GM23248 (cell line): Measurements from ENCODE around the gene FAM193A.

Source experiments
- EZH2 ChIP-seq: fragments of 200-600 bp; sonication (generic); IDR thresholded peaks from 2 replicates; pipeline ENCODE4 v1.6.1; 2018; ENCODE audit warnings: antibody characterized with exemption, mild to moderate bottlenecking; ENCODE audit not compliant: insufficient read depth, poor library complexity, severe bottlenecking
- EZH2phosphoT487 ChIP-seq: fragments of 200-600 bp; sonication (generic); IDR thresholded peaks from 2 replicates; pipeline ENCODE4 v1.6.1; 2018; ENCODE audit warnings: antibody characterized with exemption, moderate library complexity, mild to moderate bottlenecking, low read depth; ENCODE audit not compliant: insufficient read depth

DNA sequence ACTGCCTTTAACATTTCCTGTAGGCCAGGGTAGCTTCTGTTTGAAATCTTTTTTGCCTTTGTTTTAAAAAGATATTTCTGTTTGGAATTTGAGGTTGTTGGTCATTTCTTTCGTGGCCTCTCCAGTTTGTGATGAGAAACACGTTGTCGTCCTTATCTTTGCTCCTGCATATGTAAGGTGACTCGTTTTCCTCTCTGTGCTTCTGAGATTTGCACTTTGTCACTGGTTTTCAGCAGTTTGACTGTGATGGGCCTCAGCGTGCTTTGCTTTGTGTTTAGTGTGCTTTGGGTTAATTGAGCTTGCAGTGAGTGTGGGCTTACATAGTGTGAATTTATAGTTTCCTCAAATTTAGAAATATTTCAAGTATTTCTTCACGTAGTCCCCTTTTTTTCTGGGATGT lies 81.5 kb downstream of the FAM193A start:
- no peak for TF ChIP-seq EZH2phosphoT487
- no peak for TF ChIP-seq EZH2
